ENCODE data around the gene PARD3. TPM values are rescaled to one million over a fixed set of nuclear protein-coding genes. Genes with fewer than 3 reads are reported as not detected.

Gene PARD3
- total RNA-seq, 2 donors from 2014 or later: 32.0 to 61.9 TPM

GRCh38 chr10:34216348-34216945, 598.6 kb downstream of the PARD3 start:
- no peak for DNase-seq (ENCODE audit: low spot score)
- H3K4me3 ChIP-seq: no peak overlapping the region
- no peaks in the 10 kb centered on the region for H3K4me1 ChIP-seq (replicated peaks)
- no peak overlapping the region for H3K27ac ChIP-seq
- H3K27me3 ChIP-seq (replicated peaks; ENCODE audit: insufficient read depth): no peaks in the 10 kb centered on the region
- H3K9me3 ChIP-seq: no peaks in the 10 kb centered on the region
- TF ChIP-seq POLR2A (IDR thresholded peaks at IDR 0.05) (no peak), POLR2AphosphoS5 (IDR thresholded peaks at IDR 0.05) (no peak), CTCF (IDR thresholded peaks at IDR 0.05) (no peak)
- no peaks in the 10 kb centered on the region for H3K36me3 ChIP-seq
- WGBS: 93% methylated on average over 2 of the region's 2 CpGs
- intact Hi-C loops (cut with DNase I): no loop called here

GRCh38 chr10:34213805-34214197, 601.3 kb downstream of the PARD3 start:
- intact Hi-C loops (cut with DNase I): no loop called here
- H3K36me3 ChIP-seq: no peaks in the 10 kb centered on the region
- H3K9me3 ChIP-seq: no peaks in the 10 kb centered on the region
- no peaks in the 10 kb centered on the region for H3K27me3 ChIP-seq (replicated peaks; ENCODE audit: insufficient read depth)
- no peaks in the 10 kb centered on the region for H3K4me1 ChIP-seq (replicated peaks)
- DNase-seq (ENCODE audit: low spot score): no peak
- WGBS: 90% methylated on average over 5 of the region's 5 CpGs
- H3K4me3 ChIP-seq: no peak overlapping the region
- TF ChIP-seq CTCF (IDR thresholded peaks at IDR 0.05): no peak
- TF ChIP-seq POLR2A (IDR thresholded peaks at IDR 0.05): no peak
- no peak for TF ChIP-seq POLR2AphosphoS5 (IDR thresholded peaks at IDR 0.05)
- no peak overlapping the region for H3K27ac ChIP-seq

GRCh38 chr10:34213193-34213804, 601.8 kb downstream of the PARD3 start:
- Histone ChIP-seq H3K4me3 (no peak overlapping the region), H3K36me3 (no peaks in the 10 kb centered on the region), H3K27ac (no peak overlapping the region), H3K27me3 (replicated peaks; ENCODE audit: insufficient read depth) (no peaks in the 10 kb centered on the region), H3K4me1 (replicated peaks) (no peaks in the 10 kb centered on the region), H3K9me3 (no peaks in the 10 kb centered on the region)
- intact Hi-C loops (cut with DNase I): no loop called here
- DNase-seq (ENCODE audit: low spot score): no peak
- TF ChIP-seq POLR2A (IDR thresholded peaks at IDR 0.05): no peak
- TF ChIP-seq POLR2AphosphoS5 (IDR thresholded peaks at IDR 0.05): no peak
- TF ChIP-seq CTCF (IDR thresholded peaks at IDR 0.05): no peak
- 97% methylated on average over 6 of the region's 6 CpGs for WGBS

GRCh38 chr10:34207343-34207742, 607.8 kb downstream of the PARD3 start:
- H3K9me3 ChIP-seq: no peaks in the 10 kb centered on the region
- TF ChIP-seq POLR2AphosphoS5 (IDR thresholded peaks at IDR 0.05) (no peak), POLR2A (IDR thresholded peaks at IDR 0.05) (no peak), CTCF (IDR thresholded peaks at IDR 0.05) (no peak)
- no peaks in the 10 kb centered on the region for H3K36me3 ChIP-seq
- intact Hi-C loops (cut with DNase I): no loop called here
- no peak for DNase-seq (ENCODE audit: low spot score)
- H3K27ac ChIP-seq: no peak overlapping the region
- no peaks in the 10 kb centered on the region for H3K4me1 ChIP-seq (replicated peaks)
- 66% methylated on average over 3 of the region's 3 CpGs for WGBS
- H3K4me3 ChIP-seq: no peak overlapping the region
- H3K27me3 ChIP-seq (replicated peaks; ENCODE audit: insufficient read depth): no peaks in the 10 kb centered on the region

GRCh38 chr10:34206935-34207268, 608.2 kb downstream of the PARD3 start:
- Histone ChIP-seq H3K27me3 (replicated peaks; ENCODE audit: insufficient read depth) (no peaks in the 10 kb centered on the region), H3K4me3 (no peak overlapping the region), H3K9me3 (no peaks in the 10 kb centered on the region), H3K4me1 (replicated peaks) (no peaks in the 10 kb centered on the region), H3K27ac (no peak overlapping the region), H3K36me3 (no peaks in the 10 kb centered on the region)
- 54% methylated on average over 1 of the region's 1 CpG for WGBS
- TF ChIP-seq POLR2AphosphoS5 (IDR thresholded peaks at IDR 0.05) (no peak), POLR2A (IDR thresholded peaks at IDR 0.05) (no peak), CTCF (IDR thresholded peaks at IDR 0.05) (no peak)
- no peak for DNase-seq (ENCODE audit: low spot score)
- intact Hi-C loops (cut with DNase I): no loop called here
